Measurements from ENCODE around the gene SSBP1.

DNA sequence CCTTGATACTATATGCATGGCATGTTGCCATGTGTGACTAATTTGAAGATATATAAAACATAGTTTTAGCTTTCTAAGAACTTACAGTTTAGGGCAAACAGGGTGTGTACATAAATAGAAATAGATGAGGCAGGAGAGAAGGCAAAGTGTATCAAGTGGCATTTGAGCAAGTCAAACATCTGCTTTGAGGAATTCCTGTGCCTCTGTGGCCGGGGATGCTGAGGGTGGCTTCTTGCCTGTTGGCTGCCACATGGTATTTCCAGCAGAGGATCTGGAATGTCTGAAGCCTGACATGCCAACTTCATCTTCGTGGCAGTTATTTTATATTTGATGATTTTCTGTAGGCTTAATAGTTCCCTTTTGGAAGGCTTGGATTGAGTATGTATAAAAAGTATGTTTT, 6.0 kb downstream of the SSBP1 start:
- TF ChIP-seq CTCF (conservative IDR thresholded peaks at IDR 0.05): no peak
- no peak for TF ChIP-seq EZH2 (IDR thresholded peaks at IDR 0.05; ENCODE audit: low read depth)
